SK-N-SH treated with all-trans-retinoic acid at 6 μM for 48 hours (cell line): ENCODE measurements around the gene MERTK.

Source experiments
- ATAC-seq: fragments of 200-7000 bp; cut with Tn5 transposase; 3 replicates; pipeline ENCODE4 v1.9.1; 2020; ENCODE audit warnings: mild to moderate bottlenecking, moderate library complexity
- ARNTL ChIP-seq: fragments of 450-650 bp; formaldehyde crosslinking; IDR thresholded peaks from 2 replicates; pipeline ENCODE4 v1.5.0; 2020; ENCODE audit warnings: low read depth, mild to moderate bottlenecking, moderate library complexity, borderline replicate concordance
- BACH2 ChIP-seq: fragments of 250-450 bp; sonication (Bioruptor Pico); IDR thresholded peaks from 2 replicates; pipeline ENCODE4 v1.9.0; 2021; ENCODE audit warnings: mild to moderate bottlenecking, borderline replicate concordance
- ESRRG ChIP-seq: fragments of 250-450 bp; sonication (Bioruptor Pico); IDR thresholded peaks from 2 replicates; pipeline ENCODE4 v1.6.1; 2021; ENCODE audit warnings: mild to moderate bottlenecking
- GLIS3 ChIP-seq: fragments of 250-450 bp; sonication (Bioruptor Pico); IDR thresholded peaks from 2 replicates; pipeline ENCODE4 v1.5.0; 2020; ENCODE audit warnings: mild to moderate bottlenecking, moderate library complexity
- ISL1 ChIP-seq: fragments of 250-450 bp; sonication (Bioruptor Pico); IDR thresholded peaks from 2 replicates; pipeline ENCODE4 v2.1.2; 2022; ENCODE audit warnings: mild to moderate bottlenecking, moderate library complexity
- OSR1 ChIP-seq: fragments of 250-450 bp; sonication (Bioruptor Pico); IDR thresholded peaks from 2 replicates; pipeline ENCODE4 v1.8.0; 2022; ENCODE audit warnings: moderate library complexity, mild to moderate bottlenecking, inconsistent platforms
- PPARA ChIP-seq: fragments of 250-450 bp; sonication (Bioruptor Pico); IDR thresholded peaks from 2 replicates; pipeline ENCODE4 v1.5.0; 2020; ENCODE audit warnings: mild to moderate bottlenecking, borderline replicate concordance
- RARB ChIP-seq: fragments of 250-450 bp; sonication (Bioruptor Pico); IDR thresholded peaks from 2 replicates; pipeline ENCODE4 v1.8.0; 2021; ENCODE audit warnings: mild to moderate bottlenecking, moderate library complexity
- SNAI2 ChIP-seq: fragments of 250-450 bp; sonication (Bioruptor Pico); IDR thresholded peaks from 2 replicates; pipeline ENCODE4 v1.5.0; 2020; ENCODE audit warnings: mild to moderate bottlenecking, moderate library complexity
- TCF4 ChIP-seq: fragments of 250-450 bp; sonication (Bioruptor Pico); IDR thresholded peaks from 2 replicates; pipeline ENCODE4 v1.8.0; 2021; ENCODE audit warnings: mild to moderate bottlenecking, moderate library complexity, borderline replicate concordance
- TOX ChIP-seq: fragments of 250-450 bp; sonication (Bioruptor Pico); IDR thresholded peaks from 2 replicates; pipeline ENCODE4 v1.8.0; 2021; ENCODE audit warnings: mild to moderate bottlenecking, moderate library complexity, borderline replicate concordance
- ZC3H10 ChIP-seq: fragments of 250-450 bp; sonication (Bioruptor Pico); IDR thresholded peaks from 2 replicates; pipeline ENCODE4 v1.5.1; 2021; ENCODE audit warnings: mild to moderate bottlenecking, moderate library complexity
- ZFP3 ChIP-seq: fragments of 250-450 bp; sonication (Bioruptor Pico); IDR thresholded peaks from 2 replicates; pipeline ENCODE4 v1.5.0; 2020; ENCODE audit warnings: mild to moderate bottlenecking, moderate library complexity
- ZNF70 ChIP-seq: fragments of 450-650 bp; formaldehyde crosslinking; IDR thresholded peaks from 2 replicates; pipeline ENCODE4 v1.5.0; 2020; ENCODE audit warnings: mild to moderate bottlenecking, moderate library complexity
- ZNF8 ChIP-seq: fragments of 450-650 bp; formaldehyde crosslinking; IDR thresholded peaks from 2 replicates; pipeline ENCODE4 v1.5.0; 2020; ENCODE audit warnings: mild to moderate bottlenecking, moderate library complexity
- TF ChIP-seq, protein P1 (sequence below): fragments of 250-450 bp; sonication (Bioruptor Pico); IDR thresholded peaks from 2 replicates; pipeline ENCODE4 v1.5.0; 2020; ENCODE audit warnings: mild to moderate bottlenecking, moderate library complexity
- TF ChIP-seq, protein P2 (sequence below): fragments of 250-450 bp; sonication (Bioruptor Pico); IDR thresholded peaks from 2 replicates; pipeline ENCODE4 v1.5.1; 2020; ENCODE audit warnings: low read depth, mild to moderate bottlenecking, moderate library complexity
- TF ChIP-seq, protein P3 (sequence below): fragments of 250-450 bp; sonication (Bioruptor Pico); IDR thresholded peaks from 2 replicates; pipeline ENCODE4 v1.8.0; 2020; ENCODE audit warnings: mild to moderate bottlenecking, moderate library complexity, borderline replicate concordance
- TF ChIP-seq, protein P4 (sequence below): fragments of 250-450 bp; sonication (Bioruptor Pico); IDR thresholded peaks from 2 replicates; pipeline ENCODE4 v1.5.1; 2021; ENCODE audit warnings: mild to moderate bottlenecking, moderate library complexity
- TF ChIP-seq, protein P5 (sequence below): fragments of 250-450 bp; sonication (Bioruptor Pico); IDR thresholded peaks from 2 replicates; pipeline ENCODE4 v1.8.0; 2021; ENCODE audit warnings: low read depth, mild to moderate bottlenecking, moderate library complexity, borderline replicate concordance

The MERTK gene

DNA sequence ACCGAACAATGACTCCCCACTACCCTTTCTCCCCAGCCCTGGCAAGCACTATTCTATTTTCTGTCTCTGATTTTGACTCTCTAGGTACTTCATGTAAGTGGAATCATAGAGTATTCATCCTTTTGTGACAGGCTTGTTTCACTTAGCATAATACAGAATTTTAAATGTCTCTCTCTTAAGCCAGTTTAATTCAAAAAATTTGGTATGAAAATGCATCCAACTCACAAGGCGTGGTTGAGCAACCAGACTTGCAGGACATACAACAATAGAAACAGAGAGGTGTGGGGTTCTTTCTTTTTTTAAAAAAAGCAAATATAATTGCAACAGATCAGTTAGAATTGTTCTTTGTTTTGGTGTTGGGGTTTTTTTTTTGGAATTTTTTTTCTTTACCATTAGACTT lies 109.1 kb downstream of the MERTK start:
- TF ChIP-seq ZC3H10 (CRISPR knock-in tag) = no peak
- no peak for TF ChIP-seq ZNF70
- TF ChIP-seq ZNF8 = no peak
- no peak for TF ChIP-seq TCF4 (CRISPR knock-in tag)
- TF ChIP-seq, protein P1, sequence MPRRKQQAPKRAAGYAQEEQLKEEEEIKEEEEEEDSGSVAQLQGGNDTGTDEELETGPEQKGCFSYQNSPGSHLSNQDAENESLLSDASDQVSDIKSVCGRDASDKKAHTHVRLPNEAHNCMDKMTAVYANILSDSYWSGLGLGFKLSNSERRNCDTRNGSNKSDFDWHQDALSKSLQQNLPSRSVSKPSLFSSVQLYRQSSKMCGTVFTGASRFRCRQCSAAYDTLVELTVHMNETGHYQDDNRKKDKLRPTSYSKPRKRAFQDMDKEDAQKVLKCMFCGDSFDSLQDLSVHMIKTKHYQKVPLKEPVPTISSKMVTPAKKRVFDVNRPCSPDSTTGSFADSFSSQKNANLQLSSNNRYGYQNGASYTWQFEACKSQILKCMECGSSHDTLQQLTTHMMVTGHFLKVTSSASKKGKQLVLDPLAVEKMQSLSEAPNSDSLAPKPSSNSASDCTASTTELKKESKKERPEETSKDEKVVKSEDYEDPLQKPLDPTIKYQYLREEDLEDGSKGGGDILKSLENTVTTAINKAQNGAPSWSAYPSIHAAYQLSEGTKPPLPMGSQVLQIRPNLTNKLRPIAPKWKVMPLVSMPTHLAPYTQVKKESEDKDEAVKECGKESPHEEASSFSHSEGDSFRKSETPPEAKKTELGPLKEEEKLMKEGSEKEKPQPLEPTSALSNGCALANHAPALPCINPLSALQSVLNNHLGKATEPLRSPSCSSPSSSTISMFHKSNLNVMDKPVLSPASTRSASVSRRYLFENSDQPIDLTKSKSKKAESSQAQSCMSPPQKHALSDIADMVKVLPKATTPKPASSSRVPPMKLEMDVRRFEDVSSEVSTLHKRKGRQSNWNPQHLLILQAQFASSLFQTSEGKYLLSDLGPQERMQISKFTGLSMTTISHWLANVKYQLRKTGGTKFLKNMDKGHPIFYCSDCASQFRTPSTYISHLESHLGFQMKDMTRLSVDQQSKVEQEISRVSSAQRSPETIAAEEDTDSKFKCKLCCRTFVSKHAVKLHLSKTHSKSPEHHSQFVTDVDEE (CRISPR knock-in tag) = no peak
- TF ChIP-seq, protein P2, sequence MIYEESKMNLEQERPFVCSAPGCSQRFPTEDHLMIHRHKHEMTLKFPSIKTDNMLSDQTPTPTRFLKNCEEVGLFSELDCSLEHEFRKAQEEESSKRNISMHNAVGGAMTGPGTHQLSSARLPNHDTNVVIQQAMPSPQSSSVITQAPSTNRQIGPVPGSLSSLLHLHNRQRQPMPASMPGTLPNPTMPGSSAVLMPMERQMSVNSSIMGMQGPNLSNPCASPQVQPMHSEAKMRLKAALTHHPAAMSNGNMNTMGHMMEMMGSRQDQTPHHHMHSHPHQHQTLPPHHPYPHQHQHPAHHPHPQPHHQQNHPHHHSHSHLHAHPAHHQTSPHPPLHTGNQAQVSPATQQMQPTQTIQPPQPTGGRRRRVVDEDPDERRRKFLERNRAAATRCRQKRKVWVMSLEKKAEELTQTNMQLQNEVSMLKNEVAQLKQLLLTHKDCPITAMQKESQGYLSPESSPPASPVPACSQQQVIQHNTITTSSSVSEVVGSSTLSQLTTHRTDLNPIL (CRISPR knock-in tag) = no peak
- TF ChIP-seq BACH2 = no peak
- no peak for TF ChIP-seq ARNTL (CRISPR knock-in tag)
- ATAC-seq = no peak

DNA sequence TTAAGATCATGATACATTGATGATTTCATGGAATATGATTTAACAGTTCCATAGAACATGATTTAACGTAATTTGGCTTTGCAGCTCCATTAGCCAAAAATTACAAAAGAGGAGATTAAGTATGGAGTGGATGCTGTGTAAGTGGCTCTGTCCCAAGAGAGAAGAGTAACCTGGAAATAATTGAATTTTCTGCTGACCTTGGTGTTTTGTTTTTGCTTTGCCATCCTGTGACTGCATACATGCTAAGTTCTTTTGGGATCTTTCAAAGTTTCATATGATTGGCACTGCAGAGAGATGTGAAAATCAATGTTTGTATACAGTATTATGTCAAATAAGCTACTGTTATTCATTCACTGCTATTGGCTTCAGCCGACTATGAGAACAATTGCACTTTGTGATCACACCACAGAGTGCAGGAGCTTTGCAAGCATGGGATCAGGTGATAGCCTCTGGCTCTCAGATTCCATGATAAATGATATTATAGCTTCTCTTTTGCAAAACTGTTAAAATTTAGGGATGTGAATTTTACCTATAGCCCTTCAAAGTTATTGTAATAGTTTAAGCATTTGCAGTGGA lies 110.6 kb downstream of the MERTK start:
- ATAC-seq = no peak
- TF ChIP-seq GLIS3 (CRISPR knock-in tag) (no peak), ESRRG (CRISPR knock-in tag) (no peak), ARNTL (CRISPR knock-in tag) (no peak)
- TF ChIP-seq, protein P3, sequence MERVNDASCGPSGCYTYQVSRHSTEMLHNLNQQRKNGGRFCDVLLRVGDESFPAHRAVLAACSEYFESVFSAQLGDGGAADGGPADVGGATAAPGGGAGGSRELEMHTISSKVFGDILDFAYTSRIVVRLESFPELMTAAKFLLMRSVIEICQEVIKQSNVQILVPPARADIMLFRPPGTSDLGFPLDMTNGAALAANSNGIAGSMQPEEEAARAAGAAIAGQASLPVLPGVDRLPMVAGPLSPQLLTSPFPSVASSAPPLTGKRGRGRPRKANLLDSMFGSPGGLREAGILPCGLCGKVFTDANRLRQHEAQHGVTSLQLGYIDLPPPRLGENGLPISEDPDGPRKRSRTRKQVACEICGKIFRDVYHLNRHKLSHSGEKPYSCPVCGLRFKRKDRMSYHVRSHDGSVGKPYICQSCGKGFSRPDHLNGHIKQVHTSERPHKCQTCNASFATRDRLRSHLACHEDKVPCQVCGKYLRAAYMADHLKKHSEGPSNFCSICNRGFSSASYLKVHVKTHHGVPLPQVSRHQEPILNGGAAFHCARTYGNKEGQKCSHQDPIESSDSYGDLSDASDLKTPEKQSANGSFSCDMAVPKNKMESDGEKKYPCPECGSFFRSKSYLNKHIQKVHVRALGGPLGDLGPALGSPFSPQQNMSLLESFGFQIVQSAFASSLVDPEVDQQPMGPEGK (CRISPR knock-in tag) = no peak
- TF ChIP-seq, protein P4, sequence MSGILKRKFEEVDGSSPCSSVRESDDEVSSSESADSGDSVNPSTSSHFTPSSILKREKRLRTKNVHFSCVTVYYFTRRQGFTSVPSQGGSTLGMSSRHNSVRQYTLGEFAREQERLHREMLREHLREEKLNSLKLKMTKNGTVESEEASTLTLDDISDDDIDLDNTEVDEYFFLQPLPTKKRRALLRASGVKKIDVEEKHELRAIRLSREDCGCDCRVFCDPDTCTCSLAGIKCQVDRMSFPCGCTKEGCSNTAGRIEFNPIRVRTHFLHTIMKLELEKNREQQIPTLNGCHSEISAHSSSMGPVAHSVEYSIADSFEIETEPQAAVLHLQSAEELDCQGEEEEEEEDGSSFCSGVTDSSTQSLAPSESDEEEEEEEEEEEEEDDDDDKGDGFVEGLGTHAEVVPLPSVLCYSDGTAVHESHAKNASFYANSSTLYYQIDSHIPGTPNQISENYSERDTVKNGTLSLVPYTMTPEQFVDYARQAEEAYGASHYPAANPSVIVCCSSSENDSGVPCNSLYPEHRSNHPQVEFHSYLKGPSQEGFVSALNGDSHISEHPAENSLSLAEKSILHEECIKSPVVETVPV (CRISPR knock-in tag) = no peak
- TF ChIP-seq, protein P5, sequence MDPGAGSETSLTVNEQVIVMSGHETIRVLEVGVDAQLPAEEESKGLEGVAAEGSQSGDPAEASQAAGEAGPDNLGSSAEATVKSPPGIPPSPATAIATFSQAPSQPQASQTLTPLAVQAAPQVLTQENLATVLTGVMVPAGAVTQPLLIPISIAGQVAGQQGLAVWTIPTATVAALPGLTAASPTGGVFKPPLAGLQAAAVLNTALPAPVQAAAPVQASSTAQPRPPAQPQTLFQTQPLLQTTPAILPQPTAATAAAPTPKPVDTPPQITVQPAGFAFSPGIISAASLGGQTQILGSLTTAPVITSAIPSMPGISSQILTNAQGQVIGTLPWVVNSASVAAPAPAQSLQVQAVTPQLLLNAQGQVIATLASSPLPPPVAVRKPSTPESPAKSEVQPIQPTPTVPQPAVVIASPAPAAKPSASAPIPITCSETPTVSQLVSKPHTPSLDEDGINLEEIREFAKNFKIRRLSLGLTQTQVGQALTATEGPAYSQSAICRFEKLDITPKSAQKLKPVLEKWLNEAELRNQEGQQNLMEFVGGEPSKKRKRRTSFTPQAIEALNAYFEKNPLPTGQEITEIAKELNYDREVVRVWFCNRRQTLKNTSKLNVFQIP = no peak

DNA sequence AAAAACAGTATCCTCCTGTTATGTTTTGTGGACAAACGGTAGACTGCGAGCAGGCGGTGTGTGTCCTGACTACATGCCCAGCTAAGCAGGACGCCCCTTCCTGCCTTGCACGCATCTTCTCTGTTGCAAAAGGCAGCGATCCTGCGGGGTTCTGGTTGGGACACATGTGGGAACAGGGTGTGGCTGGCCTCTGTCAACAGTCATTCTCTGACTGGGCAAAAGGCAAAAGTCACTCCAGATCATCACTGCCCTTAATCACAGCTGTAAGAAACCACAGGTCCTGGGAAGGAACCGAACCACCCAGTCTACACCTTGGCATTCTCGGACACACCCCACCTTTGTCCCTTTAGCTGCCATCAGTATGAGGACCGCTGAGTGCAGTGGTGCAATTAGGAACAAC lies 112.3 kb downstream of the MERTK start:
- no peak for ATAC-seq
- TF ChIP-seq ZC3H10 (CRISPR knock-in tag) (no peak), TCF4 (CRISPR knock-in tag) (no peak)

DNA sequence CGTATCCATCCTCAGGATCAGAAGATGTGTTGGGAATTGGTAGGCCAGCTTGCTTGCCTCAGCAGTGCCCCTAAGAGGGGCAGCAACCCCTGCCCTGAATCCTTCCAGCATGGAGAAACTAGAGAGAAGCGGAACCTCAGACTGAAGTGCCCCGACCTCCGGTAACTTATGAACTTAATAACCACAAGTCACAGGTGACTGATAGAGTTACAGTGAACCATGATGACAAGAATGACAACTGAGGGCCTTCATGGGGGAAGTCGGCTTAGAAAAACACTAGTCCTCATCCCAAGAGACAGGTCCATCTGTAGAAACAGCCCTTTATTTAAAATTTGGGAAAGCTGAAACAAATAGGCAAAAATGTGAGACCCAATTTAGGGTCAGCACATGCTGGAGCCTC lies 114.1 kb downstream of the MERTK start:
- no peak for ATAC-seq
- TF ChIP-seq ZC3H10 (CRISPR knock-in tag) = no peak
- TF ChIP-seq, protein P5 = no peak
- TF ChIP-seq OSR1 (CRISPR knock-in tag) = no peak
- TF ChIP-seq ARNTL (CRISPR knock-in tag) = no peak
- no peak for TF ChIP-seq ZFP3 (CRISPR knock-in tag)
- no peak for TF ChIP-seq ISL1 (CRISPR knock-in tag)
- TF ChIP-seq, protein P3 (CRISPR knock-in tag) = no peak
- no peak for TF ChIP-seq ZNF8
- TF ChIP-seq TOX (CRISPR knock-in tag) = no peak
- no peak for TF ChIP-seq PPARA (CRISPR knock-in tag)
- no peak for TF ChIP-seq TCF4 (CRISPR knock-in tag)
- no peak for TF ChIP-seq SNAI2 (CRISPR knock-in tag)
- TF ChIP-seq RARB (CRISPR knock-in tag) = no peak
- no peak for TF ChIP-seq ESRRG (CRISPR knock-in tag)
